GM13977 (cell line): Measurements from ENCODE around the gene SLC22A17.

Experiments used
- DNase-seq: peaks from one replicate; pipeline ENCODE4 v3.0.0; 2012; ENCODE audit warnings: low spot score
- in situ Hi-C: fragments of 300-500 bp; cut with MboI; formaldehyde crosslinking; loops from one replicate; pipeline ENCODE4 v1.12.0; 2022; ENCODE audit warnings: low sequenced_read_pairs, low pct_unique_long_range_greater_than_20kb, mixed read lengths, inconsistent platforms; ENCODE audit not compliant: unreplicated experiment
- TF ChIP-seq, protein P1 (sequence below): IDR thresholded peaks from 2 replicates; pipeline ENCODE4 v1.5.1; 2012; ENCODE audit warnings: mild to moderate bottlenecking, control low read depth; ENCODE audit not compliant: insufficient read depth; ENCODE audit errors: extremely low read depth, missing control alignments

SLC22A17 gene

DNA sequence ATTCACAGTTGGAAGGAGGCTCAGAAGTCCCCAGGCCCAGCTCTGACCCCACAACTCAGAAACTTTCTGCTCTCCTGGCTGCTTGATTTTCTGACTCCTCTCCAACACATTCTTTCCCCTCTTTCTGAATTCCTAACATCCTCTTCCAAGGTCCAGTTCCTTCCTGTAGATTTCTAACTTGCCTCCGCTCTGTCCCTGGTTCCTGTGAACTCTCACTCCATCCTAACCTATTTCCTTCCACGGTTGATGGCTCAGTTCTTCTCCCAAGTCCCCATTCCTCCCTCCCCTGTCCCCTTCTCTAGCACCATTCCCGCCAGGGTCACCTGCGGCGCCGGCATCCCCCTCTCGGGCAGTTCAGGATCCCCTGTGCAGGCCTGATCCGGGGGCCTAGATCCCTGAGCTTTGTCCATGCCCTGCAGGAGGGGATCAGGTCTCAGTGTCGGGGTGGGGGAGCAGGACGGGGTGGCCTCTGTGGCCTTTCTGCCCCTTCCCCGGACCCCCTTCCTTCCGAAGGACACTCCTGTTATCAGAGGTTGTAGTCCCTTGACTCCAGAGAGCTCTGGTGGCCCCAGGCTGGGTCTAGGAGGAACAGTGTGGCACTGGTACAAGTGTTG, 6.0 kb upstream of the SLC22A17 start:
- no peak for DNase-seq
- in situ Hi-C loops = no loop called here
- TF ChIP-seq, protein P1, sequence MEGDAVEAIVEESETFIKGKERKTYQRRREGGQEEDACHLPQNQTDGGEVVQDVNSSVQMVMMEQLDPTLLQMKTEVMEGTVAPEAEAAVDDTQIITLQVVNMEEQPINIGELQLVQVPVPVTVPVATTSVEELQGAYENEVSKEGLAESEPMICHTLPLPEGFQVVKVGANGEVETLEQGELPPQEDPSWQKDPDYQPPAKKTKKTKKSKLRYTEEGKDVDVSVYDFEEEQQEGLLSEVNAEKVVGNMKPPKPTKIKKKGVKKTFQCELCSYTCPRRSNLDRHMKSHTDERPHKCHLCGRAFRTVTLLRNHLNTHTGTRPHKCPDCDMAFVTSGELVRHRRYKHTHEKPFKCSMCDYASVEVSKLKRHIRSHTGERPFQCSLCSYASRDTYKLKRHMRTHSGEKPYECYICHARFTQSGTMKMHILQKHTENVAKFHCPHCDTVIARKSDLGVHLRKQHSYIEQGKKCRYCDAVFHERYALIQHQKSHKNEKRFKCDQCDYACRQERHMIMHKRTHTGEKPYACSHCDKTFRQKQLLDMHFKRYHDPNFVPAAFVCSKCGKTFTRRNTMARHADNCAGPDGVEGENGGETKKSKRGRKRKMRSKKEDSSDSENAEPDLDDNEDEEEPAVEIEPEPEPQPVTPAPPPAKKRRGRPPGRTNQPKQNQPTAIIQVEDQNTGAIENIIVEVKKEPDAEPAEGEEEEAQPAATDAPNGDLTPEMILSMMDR = no peak

DNA sequence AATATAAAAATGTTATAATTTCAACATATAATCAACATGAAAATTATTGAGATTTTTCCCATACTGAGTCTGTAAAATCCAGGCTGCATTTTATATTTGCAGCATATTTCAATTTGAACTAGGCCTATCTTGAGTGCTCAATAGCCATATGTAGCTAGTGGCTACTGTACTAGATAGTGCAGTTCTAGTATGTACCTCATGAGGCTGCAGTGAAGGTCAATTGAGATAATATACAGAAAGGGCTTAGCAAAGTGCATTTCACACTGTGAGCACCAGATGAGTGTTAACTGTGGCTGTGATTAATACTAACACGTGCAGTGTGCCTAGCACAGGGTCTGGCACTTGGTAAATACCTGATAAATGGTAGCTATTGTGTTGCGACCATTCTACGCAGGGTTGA, 5.4 kb upstream of the SLC22A17 start:
- TF ChIP-seq, protein P1 = no peak
- in situ Hi-C loops = no loop called here
- no peak for DNase-seq

DNA sequence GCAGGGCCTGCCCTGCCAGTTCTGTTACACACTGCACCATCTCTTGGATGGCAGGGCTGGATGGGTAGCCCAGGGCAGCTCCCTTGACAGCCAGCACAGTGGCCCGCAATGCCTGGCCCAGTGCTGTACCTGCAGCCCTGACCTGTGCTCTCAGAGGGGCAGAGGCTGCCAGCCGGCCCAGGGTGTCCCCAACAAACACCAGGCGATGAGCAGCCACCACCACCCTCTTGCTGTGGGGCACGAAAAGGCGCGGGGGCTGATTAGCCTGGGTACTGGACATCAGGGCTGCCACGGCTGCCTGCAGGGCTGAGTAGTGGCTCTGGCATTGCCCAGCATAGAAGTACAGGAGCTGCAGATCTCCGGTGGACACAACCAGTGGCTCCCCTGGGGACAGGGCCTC, 4.6 kb upstream of the SLC22A17 start:
- DNase-seq = no peak
- TF ChIP-seq, protein P1 = no peak
- in situ Hi-C loops = no loop called here

DNA sequence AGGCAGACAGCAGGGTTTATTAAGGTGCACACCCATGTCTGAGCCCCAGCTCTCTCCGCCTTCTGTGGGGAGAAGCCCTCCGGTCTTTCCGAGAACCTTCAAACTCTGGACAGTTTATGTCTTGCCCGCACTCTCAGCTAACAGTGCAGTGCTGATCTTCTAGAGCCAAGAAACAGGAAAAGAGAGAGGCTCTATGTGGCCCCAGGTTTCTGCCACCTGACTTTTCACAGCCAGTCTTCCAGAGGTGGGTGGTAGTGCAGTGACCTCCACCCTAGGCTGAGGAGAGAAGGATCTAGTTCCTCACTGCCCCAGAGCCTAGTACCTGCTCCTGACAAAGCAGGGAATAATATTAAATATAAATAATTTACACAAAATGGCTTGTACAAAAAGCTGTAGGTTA, 4.0 kb upstream of the SLC22A17 start:
- TF ChIP-seq, protein P1 = no peak
- in situ Hi-C loops = no loop called here
- no peak for DNase-seq

DNA sequence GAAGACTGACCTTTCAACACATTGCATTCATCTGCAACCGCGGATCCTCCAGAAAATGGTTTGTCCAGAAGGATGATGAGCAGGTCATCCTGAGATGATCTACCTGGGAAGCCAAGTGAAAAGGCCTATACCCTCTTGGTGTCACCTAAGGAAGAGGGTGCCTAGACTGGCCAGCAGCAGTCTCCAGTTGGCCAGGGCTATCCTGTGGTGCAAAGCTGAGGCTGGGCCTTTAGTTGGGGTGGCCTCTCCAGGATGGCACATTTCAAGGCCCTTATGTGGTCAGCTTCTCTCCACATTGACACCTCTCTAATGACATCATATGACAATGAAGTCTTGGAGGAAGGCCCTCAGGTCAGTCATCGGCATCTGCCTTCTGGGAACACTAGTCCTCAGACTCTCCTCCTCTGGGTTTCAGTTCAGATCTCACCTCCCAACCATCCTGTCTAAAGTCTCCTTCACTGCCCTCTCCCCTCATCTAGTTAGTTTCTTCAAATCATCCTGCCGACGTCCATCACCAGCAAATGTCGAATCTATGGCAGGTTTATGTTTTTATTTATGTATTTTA, 3.3 kb upstream of the SLC22A17 start:
- TF ChIP-seq, protein P1 = no peak
- in situ Hi-C loops = no loop called here
- DNase-seq = no peak

DNA sequence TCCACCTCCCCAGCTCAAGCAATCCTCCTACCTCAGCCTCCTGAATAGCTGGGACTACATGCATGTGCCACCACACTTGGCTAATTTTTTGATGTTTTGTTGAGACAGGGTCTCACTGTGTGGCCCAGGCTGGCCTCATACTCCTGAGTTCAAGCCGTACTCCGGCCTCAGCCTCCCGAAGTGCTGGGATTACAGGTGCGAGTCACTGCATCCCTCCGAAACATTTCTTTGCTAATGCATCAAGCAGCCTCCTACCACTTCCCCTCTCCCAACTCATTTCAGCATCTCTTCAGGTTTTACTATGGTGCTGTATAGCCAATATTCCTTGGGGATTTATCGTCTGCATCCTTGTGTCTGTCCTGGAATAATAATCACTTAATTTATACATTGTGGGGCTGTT, 2.3 kb upstream of the SLC22A17 start:
- DNase-seq = no peak
- in situ Hi-C loops = no loop called here
- TF ChIP-seq, protein P1 = no peak
